Breast epithelium (tissue), 4 donors: ENCODE results near the gene TUBA4B. TPM values are rescaled to one million over a fixed set of nuclear protein-coding genes. Genes with fewer than 3 reads are reported as not detected.

ENCODE experiments used
- DNase-seq, 2 donors: peaks; one replicate each; pipeline ENCODE4 v3.0.0-alpha.2; 2019; ENCODE audit warnings: low spot score in 2 of 2
- H3K27ac ChIP-seq, 2 donors: fragments of 200-600 bp; sonication (generic) in 1 of 2; one replicate each; pipeline ENCODE4 v1.5.1; 2016 to 2019; ENCODE audit warnings: mild to moderate bottlenecking in 1 of 2
- H3K27me3 ChIP-seq, 2 donors: fragments of 200-600 bp; sonication (generic) in 1 of 2; one replicate each; pipeline versions ENCODE4 v1.5.1 to v1.6.0; 2017 to 2019; ENCODE audit warnings: control low read depth in 1 of 2, mild to moderate bottlenecking in 1 of 2
- H3K36me3 ChIP-seq: fragments of 200-600 bp; one replicate; pipeline ENCODE4 v1.5.1; 2019
- H3K4me1 ChIP-seq, 2 donors: fragments of 200-600 bp; sonication (generic); one replicate each; pipeline ENCODE4 v1.5.1; 2016 to 2019; ENCODE audit warnings: control low read depth in 1 of 2
- H3K4me3 ChIP-seq, 3 donors: fragments of 200-600 bp; sonication (generic); 1 replicate in 2 of 3; 2 replicates in 1 of 3; pipeline ENCODE4 v1.5.1; 2016 to 2019; ENCODE audit warnings: mild to moderate bottlenecking in 3 of 3, moderate library complexity in 2 of 3
- H3K9me3 ChIP-seq, 2 donors: fragments of 200-600 bp; sonication (generic) in 1 of 2; one replicate each; pipeline ENCODE4 v1.5.1; 2016 to 2019; ENCODE audit warnings: control low read depth in 1 of 2
- POLR2A ChIP-seq: fragments of 450-650 bp; IDR thresholded peaks from one replicate; pipeline ENCODE4 v1.6.1; 2016; ENCODE audit warnings: antibody characterized with exemption, mild to moderate bottlenecking, moderate library complexity
- POLR2AphosphoS5 ChIP-seq, 3 donors: sonication (generic); formaldehyde crosslinking; IDR thresholded peaks; one replicate each; pipeline ENCODE4 v1.6.1; 2017; ENCODE audit warnings: antibody characterized with exemption in 3 of 3
- intact Hi-C: fragments of 100-400 bp; cut with DNase I; formaldehyde crosslinking; loops from one replicate; pipeline ENCODE4 v1.15.1; 2023; ENCODE audit warnings: low total_unique reads
- total RNA-seq, 3 donors: library from RNA; depleted of rRNA; stranded (reverse); fragments of >200 nt; gene quantifications; one replicate each; pipeline ENCODE4 v1.1.0, GENCODE V29; 2016
- TF ChIP-seq, protein P1 (sequence below), 3 donors: fragments of 450-650 bp; IDR thresholded peaks; one replicate each; pipeline ENCODE4 v1.5.1; 2016 to 2017; ENCODE audit warnings: antibody characterized with exemption in 3 of 3, mild to moderate bottlenecking in 3 of 3, moderate library complexity in 3 of 3

Gene TUBA4B
- total RNA-seq, 3 donors from 2014 or later: 0.16 TPM; not detected in 2

DNA sequence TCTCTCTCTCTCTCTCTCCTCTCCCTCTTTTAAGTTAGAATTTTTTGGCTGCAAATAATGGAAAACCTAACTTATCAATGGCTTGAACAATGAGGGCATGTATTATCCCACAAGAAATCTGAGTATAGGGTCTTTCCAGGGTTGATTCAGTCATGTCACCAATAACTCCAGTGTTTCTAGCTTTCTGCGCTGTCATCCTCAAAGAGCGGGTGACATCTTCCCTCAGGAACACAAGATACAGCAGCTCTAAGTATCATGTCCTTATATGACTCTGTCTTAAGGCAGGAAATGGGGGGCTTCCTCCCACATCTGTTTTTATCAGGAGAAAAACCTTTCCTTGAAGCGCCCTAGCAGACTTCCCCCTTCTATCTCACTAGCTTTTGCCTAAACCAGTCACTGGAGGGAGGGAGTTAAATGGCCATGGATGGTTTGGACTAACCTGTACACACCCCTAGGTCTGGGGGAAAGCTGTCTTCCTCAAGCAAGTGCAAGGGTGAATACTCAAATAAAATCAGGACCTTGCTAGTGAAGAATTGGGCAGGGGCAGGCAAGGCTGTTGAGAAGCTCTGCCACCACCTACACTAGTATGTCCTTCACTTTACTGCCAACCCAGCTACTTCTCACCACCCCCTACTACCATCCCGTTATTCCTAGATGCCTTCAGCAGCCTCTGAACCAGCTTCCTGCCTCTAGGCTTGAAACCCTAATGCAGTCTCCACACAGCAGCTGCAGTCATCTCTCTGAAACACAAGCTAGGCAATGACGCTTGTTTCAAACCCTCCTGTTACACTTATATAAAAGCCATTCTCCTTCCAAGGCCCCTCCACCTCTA is 8.2 kb downstream of the TUBA4B start:
- no peaks in the 10 kb centered on the region for H3K36me3 ChIP-seq
- DNase-seq: no peak
- no peaks in the 10 kb centered on the region for H3K4me1 ChIP-seq
- no peak for TF ChIP-seq POLR2AphosphoS5 (IDR thresholded peaks at IDR 0.05)
- TF ChIP-seq POLR2A: no peak
- TF ChIP-seq, protein P1, sequence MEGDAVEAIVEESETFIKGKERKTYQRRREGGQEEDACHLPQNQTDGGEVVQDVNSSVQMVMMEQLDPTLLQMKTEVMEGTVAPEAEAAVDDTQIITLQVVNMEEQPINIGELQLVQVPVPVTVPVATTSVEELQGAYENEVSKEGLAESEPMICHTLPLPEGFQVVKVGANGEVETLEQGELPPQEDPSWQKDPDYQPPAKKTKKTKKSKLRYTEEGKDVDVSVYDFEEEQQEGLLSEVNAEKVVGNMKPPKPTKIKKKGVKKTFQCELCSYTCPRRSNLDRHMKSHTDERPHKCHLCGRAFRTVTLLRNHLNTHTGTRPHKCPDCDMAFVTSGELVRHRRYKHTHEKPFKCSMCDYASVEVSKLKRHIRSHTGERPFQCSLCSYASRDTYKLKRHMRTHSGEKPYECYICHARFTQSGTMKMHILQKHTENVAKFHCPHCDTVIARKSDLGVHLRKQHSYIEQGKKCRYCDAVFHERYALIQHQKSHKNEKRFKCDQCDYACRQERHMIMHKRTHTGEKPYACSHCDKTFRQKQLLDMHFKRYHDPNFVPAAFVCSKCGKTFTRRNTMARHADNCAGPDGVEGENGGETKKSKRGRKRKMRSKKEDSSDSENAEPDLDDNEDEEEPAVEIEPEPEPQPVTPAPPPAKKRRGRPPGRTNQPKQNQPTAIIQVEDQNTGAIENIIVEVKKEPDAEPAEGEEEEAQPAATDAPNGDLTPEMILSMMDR (IDR thresholded peaks at IDR 0.05): no peak
- no peak overlapping the region for H3K27ac ChIP-seq
- no peak overlapping the region for H3K4me3 ChIP-seq
- intact Hi-C loops: loop anchor here (5.0 kb wide), 1 partner anchor 859 kb away; no protein-coding TSS in a partner anchor
- no peaks in the 10 kb centered on the region for H3K27me3 ChIP-seq
- H3K9me3 ChIP-seq: no peaks in the 10 kb centered on the region

DNA sequence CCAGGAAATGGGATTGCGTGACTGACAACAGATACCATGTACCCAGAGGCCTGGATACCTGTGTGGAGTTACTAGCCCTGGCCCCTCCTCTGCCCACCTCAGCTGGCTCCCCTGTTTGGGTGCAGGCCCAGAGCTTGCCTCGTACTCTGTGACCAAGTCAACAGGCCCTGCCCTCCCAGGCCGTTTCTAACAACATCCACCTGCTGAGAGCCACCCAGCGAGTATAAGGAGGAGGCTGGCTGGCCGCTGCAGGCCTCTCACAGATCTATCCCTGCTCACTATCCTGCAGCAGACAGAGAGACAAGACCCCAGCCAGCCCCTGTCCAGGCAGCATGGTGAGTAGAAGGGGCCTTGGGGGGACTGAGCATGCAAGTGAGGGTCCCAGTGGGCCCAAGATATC is 13.2 kb downstream of the TUBA4B start:
- no peak for DNase-seq
- no peaks in the 10 kb centered on the region for H3K4me1 ChIP-seq
- no peak overlapping the region for H3K4me3 ChIP-seq
- no peaks in the 10 kb centered on the region for H3K9me3 ChIP-seq
- TF ChIP-seq POLR2A: no peak
- TF ChIP-seq, protein P1 (IDR thresholded peaks at IDR 0.05): no peak
- no peak for TF ChIP-seq POLR2AphosphoS5 (IDR thresholded peaks at IDR 0.05)
- no peak overlapping the region for H3K27ac ChIP-seq
- intact Hi-C loops: no loop called here
- H3K36me3 ChIP-seq: no peaks in the 10 kb centered on the region
- no peaks in the 10 kb centered on the region for H3K27me3 ChIP-seq

DNA sequence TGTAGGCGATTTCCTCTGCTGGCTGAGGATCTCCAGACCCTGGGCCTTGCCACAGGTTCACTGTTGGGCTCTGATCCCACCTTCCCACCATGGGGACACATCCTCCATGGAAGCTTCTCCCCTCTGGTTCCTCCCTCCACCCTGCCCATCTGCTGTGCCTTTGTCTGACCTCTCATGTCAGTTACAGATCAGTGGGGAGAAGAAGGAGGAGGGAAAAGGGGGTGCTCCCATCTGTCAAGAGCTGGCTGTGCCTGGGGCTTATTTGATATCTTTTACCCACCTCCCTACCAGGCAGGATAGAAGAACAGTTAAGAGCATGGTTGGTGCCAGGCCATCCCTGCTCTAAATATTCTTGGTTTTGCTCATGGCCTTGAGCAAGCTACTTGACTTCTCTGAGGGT is 13.8 kb downstream of the TUBA4B start:
- H3K9me3 ChIP-seq: no peaks in the 10 kb centered on the region
- H3K27me3 ChIP-seq: no peaks in the 10 kb centered on the region
- TF ChIP-seq, protein P1 (IDR thresholded peaks at IDR 0.05): no peak
- TF ChIP-seq POLR2AphosphoS5 (IDR thresholded peaks at IDR 0.05) (no peak), POLR2A (no peak)
- H3K4me3 ChIP-seq: no peak overlapping the region
- H3K36me3 ChIP-seq: no peaks in the 10 kb centered on the region
- intact Hi-C loops: no loop called here
- no peak overlapping the region for H3K27ac ChIP-seq
- DNase-seq: no peak
- H3K4me1 ChIP-seq: no peaks in the 10 kb centered on the region

DNA sequence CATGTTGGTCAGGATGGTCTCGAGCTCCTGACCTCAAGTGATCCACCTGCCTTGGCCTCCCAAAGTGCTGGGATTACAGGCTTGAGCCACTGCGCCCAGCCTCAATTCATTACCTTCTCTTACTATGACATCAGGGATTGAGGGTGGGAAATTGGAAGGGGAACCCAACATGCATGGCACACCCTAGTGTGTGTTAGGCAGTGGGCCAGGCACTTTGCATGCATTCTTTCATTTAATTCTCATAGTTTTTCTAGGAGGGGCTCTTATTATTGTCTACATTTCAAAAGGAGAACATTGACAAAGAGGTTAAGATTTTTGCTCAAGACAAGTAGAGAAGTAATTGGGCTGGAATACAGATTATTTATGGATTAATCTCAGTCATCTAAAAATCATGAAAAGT is 15.3 kb downstream of the TUBA4B start:
- intact Hi-C loops: no loop called here
- Histone ChIP-seq H3K4me3 (no peak overlapping the region), H3K27me3 (no peaks in the 10 kb centered on the region), H3K27ac (no peak overlapping the region), H3K4me1 (no peaks in the 10 kb centered on the region), H3K36me3 (no peaks in the 10 kb centered on the region), H3K9me3 (no peaks in the 10 kb centered on the region)
- no peak for TF ChIP-seq POLR2AphosphoS5 (IDR thresholded peaks at IDR 0.05)
- TF ChIP-seq, protein P1 (IDR thresholded peaks at IDR 0.05): no peak
- no peak for TF ChIP-seq POLR2A
- DNase-seq: no peak

DNA sequence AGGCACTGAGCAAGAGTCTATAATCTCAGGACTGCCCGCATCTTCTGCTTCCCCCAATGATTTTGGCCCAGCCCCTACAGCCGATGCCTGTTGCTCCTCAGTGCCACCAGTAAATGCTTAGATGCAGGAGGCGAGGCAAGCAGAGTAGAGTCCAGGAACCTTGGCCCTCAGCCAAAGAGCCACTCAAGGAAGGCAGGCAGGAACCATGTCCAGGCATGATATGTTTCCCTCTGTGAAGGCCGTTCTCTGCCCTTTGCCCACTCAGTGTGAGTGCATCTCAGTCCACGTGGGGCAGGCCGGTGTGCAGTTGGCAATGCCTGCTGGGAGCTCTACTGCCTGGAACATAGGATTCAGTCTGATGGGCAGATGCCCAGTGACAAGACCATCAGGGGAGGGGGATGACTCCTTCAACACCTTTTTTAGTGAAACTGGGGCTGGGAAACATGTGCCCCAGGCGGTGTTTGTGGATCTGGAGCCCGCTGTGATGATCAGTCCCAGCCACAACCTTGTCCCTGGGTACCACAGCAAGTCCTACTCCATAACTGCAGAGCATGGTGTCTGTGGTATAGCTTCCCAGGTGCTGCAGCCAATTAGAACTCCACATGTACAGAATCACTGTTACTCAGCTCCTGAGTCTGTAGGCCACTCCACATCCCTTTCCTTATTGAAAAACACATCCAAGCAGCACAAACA is 16.5 kb downstream of the TUBA4B start:
- H3K27me3 ChIP-seq: no peaks in the 10 kb centered on the region
- H3K4me3 ChIP-seq: no peak overlapping the region
- intact Hi-C loops: no loop called here
- H3K36me3 ChIP-seq: no peaks in the 10 kb centered on the region
- H3K9me3 ChIP-seq: no peaks in the 10 kb centered on the region
- H3K4me1 ChIP-seq: no peaks in the 10 kb centered on the region
- peak overlapping the region in 1 of 2 donors; percentile 13 for H3K27ac ChIP-seq
- no peak for TF ChIP-seq POLR2A
- TF ChIP-seq, protein P1 (IDR thresholded peaks at IDR 0.05): no peak
- no peak for TF ChIP-seq POLR2AphosphoS5 (IDR thresholded peaks at IDR 0.05)
- no peak for DNase-seq
